Neural cell (in vitro differentiated cells): Measurements from ENCODE around the gene ZSWIM6.

Experiments used
- CTCF ChIP-seq: fragments of 450-650 bp; IDR thresholded peaks from 2 replicates; pipeline ENCODE4 v1.5.1; 2014; ENCODE audit warnings: antibody characterized with exemption, mild to moderate bottlenecking, moderate library complexity; ENCODE audit not compliant: poor library complexity, severe bottlenecking
- EZH2 ChIP-seq: fragments of 200-600, 300-800 bp; shearing (Covaris generic), sonication (generic); IDR thresholded peaks from 2 replicates; pipeline ENCODE4 v1.6.1; 2014; ENCODE audit warnings: antibody characterized with exemption, low read length, borderline replicate concordance, mild to moderate bottlenecking; ENCODE audit not compliant: insufficient read depth, poor library complexity, severe bottlenecking
- POLR2AphosphoS5 ChIP-seq: IDR thresholded peaks from 2 replicates; pipeline ENCODE4 v1.6.1; 2012

GRCh38 chr5:61290791-61291210 is 41.3 kb upstream of the ZSWIM6 start:
- no peak for TF ChIP-seq POLR2AphosphoS5
- no peak for TF ChIP-seq CTCF
- no peak for TF ChIP-seq EZH2
